DOHH2 (cell line): ENCODE results near the gene SLC2A4RG.

Experiments used
- CTCF ChIP-seq: fragments of 200-600 bp; sonication (generic); IDR thresholded peaks from one replicate; pipeline ENCODE4 v1.5.1; 2014; ENCODE audit warnings: antibody characterized with exemption, mild to moderate bottlenecking, low read depth, low read length; ENCODE audit not compliant: poor library complexity, severe bottlenecking
- EZH2phosphoT487 ChIP-seq: fragments of 200-600 bp; sonication (generic); IDR thresholded peaks from 2 replicates; pipeline ENCODE4 v1.6.1; 2017; ENCODE audit warnings: borderline replicate concordance, mild to moderate bottlenecking, antibody characterized with exemption, low read length, moderate library complexity, mixed read lengths

GRCh38 chr20:63697868-63698545 is 41.6 kb upstream of the SLC2A4RG start:
- TF ChIP-seq CTCF (no peak), EZH2phosphoT487 (no peak)
